ENCODE data around the gene CFD. TPM values are rescaled to one million over a fixed set of nuclear protein-coding genes. Genes with fewer than 3 reads are reported as not detected.

Gene CFD
- total RNA-seq, 1 donor: 19.9 TPM

GRCh38 chr19:862581-863314 lies 3.3 kb downstream of the CFD start:
- Histone ChIP-seq H4K20me1 (ENCODE audit: insufficient read depth, low read length) (no peaks in the 10 kb centered on the region), H3K27me3 (ENCODE audit: insufficient read depth, low read length) (peaks cover 11% of the 10 kb centered on the region), H3K4me3 (ENCODE audit: insufficient read depth, low read length) (no peak overlapping the region), H3K4me2 (ENCODE audit: insufficient read depth, low read length) (no peak overlapping the region), H3K27ac (ENCODE audit: low read depth, low read length) (no peak overlapping the region), H3K79me2 (ENCODE audit: insufficient read depth, low read length) (no peaks in the 10 kb centered on the region), H3K36me3 (ENCODE audit: insufficient read depth, low read length) (peaks cover 6% of the 10 kb centered on the region), H3K4me1 (ENCODE audit: insufficient read depth, low read length) (peaks cover 3% of the 10 kb centered on the region), H3K9me3 (ENCODE audit: low read depth, low read length) (no peaks in the 10 kb centered on the region), H2AFZ (ENCODE audit: low read length) (no peak overlapping the region)
- peak; percentile 96 for DNase-seq (ENCODE audit: insufficient read length, low spot score, missing footprints)
- no peak for TF ChIP-seq CTCF (IDR thresholded peaks at IDR 0.05; ENCODE audit: extremely low read depth, low read depth, low read length)

DNA sequence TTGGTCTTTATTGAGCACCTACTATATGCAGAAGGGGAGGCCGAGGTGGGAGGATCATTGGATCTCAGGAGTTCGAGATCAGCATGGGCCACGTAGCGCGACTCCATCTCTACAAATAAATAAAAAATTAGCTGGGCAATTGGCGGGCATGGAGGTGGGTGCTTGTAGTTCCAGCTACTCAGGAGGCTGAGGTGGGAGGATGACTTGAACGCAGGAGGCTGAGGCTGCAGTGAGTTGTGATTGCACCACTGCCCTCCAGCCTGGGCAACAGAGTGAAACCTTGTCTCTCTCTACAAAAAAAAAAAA lies 3.8 kb downstream of the CFD start:
- Histone ChIP-seq H3K4me1 (ENCODE audit: insufficient read depth, low read length) (peaks cover 3% of the 10 kb centered on the region), H3K27ac (ENCODE audit: low read depth, low read length) (no peak overlapping the region), H4K20me1 (ENCODE audit: insufficient read depth, low read length) (no peaks in the 10 kb centered on the region), H3K27me3 (ENCODE audit: insufficient read depth, low read length) (peaks cover 11% of the 10 kb centered on the region), H3K9me3 (ENCODE audit: low read depth, low read length) (no peaks in the 10 kb centered on the region), H3K4me2 (ENCODE audit: insufficient read depth, low read length) (no peak overlapping the region), H3K36me3 (ENCODE audit: insufficient read depth, low read length) (peaks cover 11% of the 10 kb centered on the region), H3K79me2 (ENCODE audit: insufficient read depth, low read length) (no peaks in the 10 kb centered on the region), H3K4me3 (ENCODE audit: insufficient read depth, low read length) (no peak overlapping the region), H2AFZ (ENCODE audit: low read length) (no peak overlapping the region)
- no peak for TF ChIP-seq CTCF (IDR thresholded peaks at IDR 0.05; ENCODE audit: extremely low read depth, low read depth, low read length)
- no peak for DNase-seq (ENCODE audit: insufficient read length, low spot score, missing footprints)

DNA sequence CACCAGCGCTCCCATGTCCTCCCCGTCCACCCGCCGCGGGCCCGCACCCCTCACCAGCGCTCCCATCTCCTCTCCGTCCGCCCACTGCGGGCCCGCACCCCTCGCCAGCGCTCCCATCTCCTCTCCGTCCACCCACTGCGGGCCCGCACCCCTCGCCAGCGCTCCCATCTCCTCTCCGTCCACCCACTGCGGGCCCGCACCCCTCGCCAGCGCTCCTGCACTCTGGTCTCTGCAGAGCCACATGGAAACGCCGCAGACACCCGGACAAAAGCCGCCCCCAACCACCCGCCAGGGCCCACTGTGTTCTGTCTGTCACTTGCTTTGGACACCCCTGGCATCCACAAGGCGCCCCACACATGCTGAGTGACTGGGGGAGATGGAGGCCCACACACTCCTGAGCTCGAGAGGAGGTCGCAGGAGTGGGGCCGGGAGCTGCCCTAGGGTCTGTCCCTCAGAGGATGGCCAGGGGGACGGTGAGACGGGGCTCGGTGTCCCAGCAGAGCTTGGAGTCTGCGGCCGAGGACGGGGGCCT lies 7.4 kb downstream of the CFD start:
- peaks cover 18% of the 10 kb centered on the region for H3K36me3 ChIP-seq (ENCODE audit: insufficient read depth, low read length)
- no peak overlapping the region for H3K4me2 ChIP-seq (ENCODE audit: insufficient read depth, low read length)
- H4K20me1 ChIP-seq (ENCODE audit: insufficient read depth, low read length): peaks cover 8% of the 10 kb centered on the region
- H3K27me3 ChIP-seq (ENCODE audit: insufficient read depth, low read length): no peaks in the 10 kb centered on the region
- DNase-seq (ENCODE audit: insufficient read length, low spot score, missing footprints): no peak
- TF ChIP-seq CTCF (IDR thresholded peaks at IDR 0.05; ENCODE audit: extremely low read depth, low read depth, low read length): no peak
- H3K27ac ChIP-seq (ENCODE audit: low read depth, low read length): no peak overlapping the region
- H3K4me1 ChIP-seq (ENCODE audit: insufficient read depth, low read length): peaks cover 16% of the 10 kb centered on the region
- no peak overlapping the region for H2AFZ ChIP-seq (ENCODE audit: low read length)
- no peaks in the 10 kb centered on the region for H3K9me3 ChIP-seq (ENCODE audit: low read depth, low read length)
- H3K4me3 ChIP-seq (ENCODE audit: insufficient read depth, low read length): no peak overlapping the region
- H3K79me2 ChIP-seq (ENCODE audit: insufficient read depth, low read length): no peaks in the 10 kb centered on the region

DNA sequence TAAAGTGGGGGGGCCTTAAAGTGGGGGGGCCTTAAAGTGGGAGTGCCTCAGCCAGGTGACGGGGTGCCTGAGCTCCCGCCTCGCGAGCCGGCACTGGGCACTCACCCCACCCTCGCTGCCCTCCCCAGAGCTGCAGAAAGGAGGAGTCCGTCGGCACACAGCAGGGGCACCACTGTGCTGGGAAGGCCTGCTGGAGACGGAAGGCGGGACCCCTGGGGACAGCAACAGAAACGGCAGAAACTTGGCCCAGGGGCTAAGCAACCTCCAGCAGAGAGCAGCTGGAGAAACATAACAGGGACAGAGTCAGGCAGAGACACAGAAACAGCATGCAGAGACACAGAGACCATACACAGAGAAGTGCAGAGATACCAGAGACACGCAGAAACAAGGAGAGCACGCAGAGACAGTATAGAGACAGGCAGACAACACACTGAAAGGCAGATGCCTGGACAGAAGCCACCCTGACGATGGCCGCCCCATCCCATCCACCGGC lies 7.9 kb downstream of the CFD start:
- no peak for DNase-seq (ENCODE audit: insufficient read length, low spot score, missing footprints)
- Histone ChIP-seq H3K79me2 (ENCODE audit: insufficient read depth, low read length) (no peaks in the 10 kb centered on the region), H3K36me3 (ENCODE audit: insufficient read depth, low read length) (peaks cover 18% of the 10 kb centered on the region), H3K27me3 (ENCODE audit: insufficient read depth, low read length) (no peaks in the 10 kb centered on the region), H4K20me1 (ENCODE audit: insufficient read depth, low read length) (peaks cover 11% of the 10 kb centered on the region), H2AFZ (ENCODE audit: low read length) (no peak overlapping the region), H3K4me3 (ENCODE audit: insufficient read depth, low read length) (no peak overlapping the region), H3K4me2 (ENCODE audit: insufficient read depth, low read length) (no peak overlapping the region), H3K4me1 (ENCODE audit: insufficient read depth, low read length) (peaks cover 16% of the 10 kb centered on the region), H3K27ac (ENCODE audit: low read depth, low read length) (no peak overlapping the region), H3K9me3 (ENCODE audit: low read depth, low read length) (no peaks in the 10 kb centered on the region)
- TF ChIP-seq CTCF (IDR thresholded peaks at IDR 0.05; ENCODE audit: extremely low read depth, low read depth, low read length): no peak

Data from osteoblast (primary cell).